Heart left ventricle (tissue), 16 donors: ENCODE measurements around the gene R3HDM2. TPM values are rescaled to one million over a fixed set of nuclear protein-coding genes. Genes with fewer than 3 reads are reported as not detected.

Experiments used
- ATAC-seq, 4 donors: fragments of 200-7000 bp; cut with Tn5 transposase; one replicate each; pipeline ENCODE4 v1.9.1; 2020 to 2022; ENCODE audit warnings: moderate library complexity in 4 of 4, mild to moderate bottlenecking in 3 of 4, moderate number of reproducible peaks in 1 of 4
- DNase-seq, 5 donors: peaks; one replicate each; pipeline ENCODE4 v3.0.0-alpha.2; 2020
- H3K27ac ChIP-seq, 12 donors: fragments of 200-600 bp; sonication (generic) in 4 of 12; one replicate each; pipeline versions ENCODE4 v1.5.0 to v1.8.0; 2016 to 2022; ENCODE audit warnings: mild to moderate bottlenecking in 2 of 12
- H3K27me3 ChIP-seq, 9 donors: fragments of 200-600 bp; sonication (generic) in 2 of 9; one replicate each; pipeline versions ENCODE4 v1.5.1 to v1.8.0; 2016 to 2022; ENCODE audit warnings: mild to moderate bottlenecking in 3 of 9
- H3K36me3 ChIP-seq, 9 donors: fragments of 200-600 bp; sonication (generic) in 2 of 9; one replicate each; pipeline versions ENCODE4 v1.5.0 to v1.8.0; 2018 to 2022; ENCODE audit warnings: mild to moderate bottlenecking in 2 of 9
- H3K4me1 ChIP-seq, 12 donors: fragments of 200-600 bp; sonication (generic) in 4 of 12; one replicate each; pipeline versions ENCODE4 v1.5.0 to v1.8.0; 2016 to 2022; ENCODE audit warnings: mild to moderate bottlenecking in 3 of 12
- H3K4me3 ChIP-seq, 12 donors: fragments of 200-600 bp; sonication (generic) in 4 of 12; one replicate each; pipeline versions ENCODE4 v1.5.0 to v1.8.0; 2017 to 2022; ENCODE audit warnings: mild to moderate bottlenecking in 9 of 12, moderate library complexity in 4 of 12
- H3K9me3 ChIP-seq, 12 donors: fragments of 200-600 bp; sonication (generic) in 4 of 12; one replicate each; pipeline versions ENCODE4 v1.5.0 to v1.8.0; 2016 to 2022; ENCODE audit warnings: mild to moderate bottlenecking in 1 of 12
- POLR2A ChIP-seq, 2 donors: fragments of 450-650 bp; IDR thresholded peaks; one replicate each; pipeline ENCODE4 v1.6.1; 2017; ENCODE audit warnings: antibody characterized with exemption in 2 of 2, mild to moderate bottlenecking in 2 of 2, moderate library complexity in 2 of 2
- WGBS, 4 donors: extraction: QIAGEN DNeasy Blood & Tissue Kit in 2 of 4; methylation state at CpG; one replicate each; pipeline versions ENCODE4 v1.1.5 to v1.1.7; 2013 to 2018; 5-methylcytosine and 5-hydroxymethylcytosine counted together
- intact Hi-C, 10 donors: fragments of 100-400 bp; cut with DNase I; formaldehyde crosslinking; loops; one replicate each; pipeline versions ENCODE4 v1.11.1 to v1.14.2; 2022
- polyA plus RNA-seq, 2 donors: library from polyadenylated mRNA; stranded (reverse); fragments of 200-250 nt; gene quantifications; one replicate each; pipeline ENCODE4 v1.2.3, GENCODE V29; 2013
- total RNA-seq, 9 donors: library from RNA; depleted of rRNA in 2 of 9; stranded (reverse); fragments of >200 nt in 2 of 9; fragmentation: NEBNext Ultra II Directional in 3 of 9; extraction: Animal tissue kit (Norgen Biotek cat#: 25700) in 3 of 9; gene quantifications; one replicate each; pipeline versions ENCODE4 v1.1.0 to v1.2.4, GENCODE V29; 2016 to 2023
- TF ChIP-seq, protein P1 (sequence below), 12 donors: fragments of 200-600 bp; sonication (generic) in 4 of 12; IDR thresholded peaks; one replicate each; pipeline versions ENCODE4 v1.5.0 to v1.8.0; 2018 to 2022; ENCODE audit warnings: antibody characterized with exemption in 12 of 12, mild to moderate bottlenecking in 5 of 12
- donor health status: ischemic (EF 13 %, LVEDD 7.1; RV severe dilation, severe dysfunction).
- donor health status: healthy with polysubstance abuse.
- donor health status: DM: no; HTN: yes; CAD: no.
- donor health status: DM: no; HTN: no; CAD: no.
- donor health status: ischemic (EF 25% LVEDD 6.9; RV normal size, moderate dysfunction).
- donor health status: ischemic (EF 25% LVEDD 5.7; RV mildly dilated, moderate dysfunction).
- donor health status: healthy.
- donor health status: DM: yes; HTN: yes; CAD: no.
- donor health status: ischemic (EF 35%, LVEDD 5.7; RV mildly dilated, moderate dysfunction).
- donor health status: nonischemic (EF 11% LVEDD 7.7; RV severe dilation, severe dysfunction).
- donor health status: DM: yes; HTN: yes; CAD: no.
- donor health status: PGD.
- donor health status: ischemic (EF 29% LVEDD 5.4; RV normal size, mild dysfunction).
- donor health status: nonischemic (EF 23%, LVEDD 6.1; RV moderate dilation, normal function).

The R3HDM2 gene
- total and polyA plus RNA-seq, 11 donors: 12.7 to 102 (median 59.8) TPM

DNA sequence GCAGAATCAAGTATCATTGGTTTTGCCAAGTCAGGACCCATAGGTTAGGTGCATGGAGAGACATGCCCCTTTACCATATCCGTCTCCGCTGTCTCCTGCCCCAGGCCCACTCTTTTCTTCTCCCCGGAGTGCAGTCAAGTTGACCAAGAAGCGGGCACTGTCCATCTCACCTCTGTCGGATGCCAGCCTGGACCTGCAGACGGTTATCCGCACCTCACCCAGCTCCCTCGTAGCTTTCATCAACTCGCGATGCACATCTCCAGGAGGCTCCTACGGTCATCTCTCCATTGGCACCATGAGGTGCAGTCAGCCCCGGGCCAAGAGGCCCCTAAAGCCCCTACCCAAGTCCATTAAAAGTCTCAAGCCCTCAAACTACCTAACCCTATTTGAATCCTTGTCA is 33.7 kb upstream of the R3HDM2 start:
- no peak for DNase-seq
- H3K27ac ChIP-seq: no peak overlapping the region
- intact Hi-C loops: loop anchor here in 2 of 10 donors (10.0 kb wide), 1 partner anchor 160 kb away; no protein-coding TSS in a partner anchor
- no peak for ATAC-seq
- TF ChIP-seq, protein P1, sequence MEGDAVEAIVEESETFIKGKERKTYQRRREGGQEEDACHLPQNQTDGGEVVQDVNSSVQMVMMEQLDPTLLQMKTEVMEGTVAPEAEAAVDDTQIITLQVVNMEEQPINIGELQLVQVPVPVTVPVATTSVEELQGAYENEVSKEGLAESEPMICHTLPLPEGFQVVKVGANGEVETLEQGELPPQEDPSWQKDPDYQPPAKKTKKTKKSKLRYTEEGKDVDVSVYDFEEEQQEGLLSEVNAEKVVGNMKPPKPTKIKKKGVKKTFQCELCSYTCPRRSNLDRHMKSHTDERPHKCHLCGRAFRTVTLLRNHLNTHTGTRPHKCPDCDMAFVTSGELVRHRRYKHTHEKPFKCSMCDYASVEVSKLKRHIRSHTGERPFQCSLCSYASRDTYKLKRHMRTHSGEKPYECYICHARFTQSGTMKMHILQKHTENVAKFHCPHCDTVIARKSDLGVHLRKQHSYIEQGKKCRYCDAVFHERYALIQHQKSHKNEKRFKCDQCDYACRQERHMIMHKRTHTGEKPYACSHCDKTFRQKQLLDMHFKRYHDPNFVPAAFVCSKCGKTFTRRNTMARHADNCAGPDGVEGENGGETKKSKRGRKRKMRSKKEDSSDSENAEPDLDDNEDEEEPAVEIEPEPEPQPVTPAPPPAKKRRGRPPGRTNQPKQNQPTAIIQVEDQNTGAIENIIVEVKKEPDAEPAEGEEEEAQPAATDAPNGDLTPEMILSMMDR (IDR thresholded peaks at IDR 0.05): no peak
- no peak for TF ChIP-seq POLR2A (IDR thresholded peaks at IDR 0.05)
- H3K4me3 ChIP-seq: no peak overlapping the region
- no peaks in the 10 kb centered on the region for H3K9me3 ChIP-seq
- peaks cover 0 to 14% (median 0%) of the 10 kb centered on the region in 9 donors for H3K36me3 ChIP-seq
- H3K4me1 ChIP-seq: peaks cover 0 to 34% (median 19%) of the 10 kb centered on the region in 12 donors
- 93 to 96% (median 94%) methylated on average over 12 of the region's 12 CpGs for WGBS, 4 donors
- H3K27me3 ChIP-seq: peaks cover 0 to 12% (median 0%) of the 10 kb centered on the region in 9 donors

DNA sequence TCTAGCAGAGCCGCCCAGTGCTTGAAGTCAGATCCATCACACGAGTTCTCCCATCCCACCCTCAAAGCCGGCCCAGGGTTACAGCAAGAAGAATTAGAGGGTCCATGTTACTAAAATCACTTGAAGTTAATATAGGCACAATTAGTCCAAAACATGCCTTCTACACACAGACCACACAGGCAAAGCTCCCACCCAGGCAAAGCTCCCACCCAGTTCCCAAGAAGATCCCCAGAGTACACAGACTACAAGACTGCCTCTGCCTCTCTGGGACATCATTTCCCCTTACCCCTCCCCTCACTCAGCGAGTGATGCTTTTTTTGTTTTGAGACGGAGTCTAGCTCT is 32.0 kb upstream of the R3HDM2 start:
- 24 to 28% (median 27%) methylated on average over 5 of the region's 5 CpGs for WGBS, 4 donors
- Histone ChIP-seq H3K4me1 (peaks cover 0 to 41% (median 21%) of the 10 kb centered on the region in 12 donors), H3K4me3 (peak overlapping the region in 6 of 12 donors; percentile 67 to 82 (median 70)), H3K27me3 (peaks cover 0 to 9% (median 0%) of the 10 kb centered on the region in 9 donors), H3K36me3 (no peaks in the 10 kb centered on the region), H3K27ac (peak overlapping the region in 3 of 12 donors; percentile 72 to 86 (median 78)), H3K9me3 (no peaks in the 10 kb centered on the region)
- intact Hi-C loops: loop anchor here in 3 of 10 donors (1.0 to 10.0 kb wide), 3 partner anchors 57 to 250 kb away; partner anchors contain the start of gene DDIT3 (in 1 of the 3)
- ATAC-seq (no peak), DNase-seq (no peak)
- TF ChIP-seq, protein P1 (IDR thresholded peaks at IDR 0.05): peak in 2 of 12 donors; percentile 4 to 17
- no peak for TF ChIP-seq POLR2A (IDR thresholded peaks at IDR 0.05)

DNA sequence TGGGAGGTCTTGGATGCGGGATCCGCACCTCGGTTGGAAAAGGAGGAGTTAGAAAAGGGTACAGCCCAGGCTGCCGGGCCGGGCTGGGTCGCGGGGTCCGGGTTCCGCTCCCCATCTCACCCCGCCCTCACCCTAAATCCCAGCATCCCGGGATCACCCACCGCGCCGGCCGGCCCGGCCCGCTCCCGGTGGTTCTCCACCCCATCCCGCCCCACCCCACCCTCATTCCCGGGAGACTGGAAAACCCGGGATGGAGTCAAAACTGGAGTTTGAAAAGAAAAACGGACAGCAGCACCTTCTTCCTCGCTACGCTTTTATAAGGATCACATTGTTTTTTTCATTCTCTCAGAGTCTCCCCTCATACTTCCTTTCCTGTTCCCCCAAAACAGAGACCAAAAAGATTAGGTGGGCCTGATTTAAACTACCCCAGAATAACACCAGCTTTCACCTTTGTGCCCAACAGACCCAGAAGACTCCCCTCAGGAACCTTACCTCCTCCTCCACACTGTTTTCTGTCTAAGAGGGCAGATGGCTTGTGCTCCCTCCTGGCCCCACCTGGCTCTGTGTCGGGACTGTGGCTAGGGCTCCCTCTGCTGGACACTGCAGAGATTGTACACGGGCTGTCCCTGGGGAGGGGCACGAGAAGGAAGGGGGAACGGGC is 31.5 kb upstream of the R3HDM2 start:
- H3K9me3 ChIP-seq: no peaks in the 10 kb centered on the region
- ATAC-seq (peak; percentile 68 to 77 (median 74)), DNase-seq (peak; percentile 85 to 91 (median 85))
- no peaks in the 10 kb centered on the region for H3K36me3 ChIP-seq
- intact Hi-C loops: loop anchor here in 3 of 10 donors (1.0 to 10.0 kb wide), 3 partner anchors 58 to 249 kb away; partner anchors contain the start of gene DDIT3 (in 1 of the 3)
- peaks cover 0 to 41% (median 21%) of the 10 kb centered on the region in 12 donors for H3K4me1 ChIP-seq
- TF ChIP-seq, protein P1 (IDR thresholded peaks at IDR 0.05): peak; percentile 89 to 99 (median 94)
- TF ChIP-seq POLR2A (IDR thresholded peaks at IDR 0.05): peak in 1 of 2 donors; percentile 22
- 0 to 1% (median 0%) methylated on average over 25 to 28 of the region's 28 CpGs for WGBS, 4 donors
- H3K4me3 ChIP-seq: peak overlapping the region; percentile 53 to 82 (median 68)
- peak overlapping the region; percentile 37 to 86 (median 72) for H3K27ac ChIP-seq
- H3K27me3 ChIP-seq: peaks cover 0 to 9% (median 0%) of the 10 kb centered on the region in 9 donors

DNA sequence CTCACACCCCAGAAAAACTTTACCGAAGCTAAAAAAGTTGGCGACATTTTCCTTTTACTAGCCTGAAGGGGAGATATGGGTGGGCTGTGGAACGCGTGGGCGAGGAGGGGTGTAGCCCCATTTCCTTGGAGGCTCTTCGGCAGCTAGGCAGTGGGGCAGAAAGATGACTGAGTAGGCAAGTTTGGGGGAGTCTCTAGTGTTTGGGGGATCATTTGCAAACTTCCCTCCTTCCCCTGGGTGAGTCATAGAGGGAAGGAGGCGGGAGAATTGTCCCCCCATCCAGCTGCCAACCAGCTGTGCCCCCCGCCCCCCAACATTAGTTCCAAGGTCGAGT is 31.0 kb upstream of the R3HDM2 start:
- 0 to 1% (median 0%) methylated on average over 6 to 9 of the region's 9 CpGs for WGBS, 4 donors
- TF ChIP-seq POLR2A (IDR thresholded peaks at IDR 0.05): no peak
- TF ChIP-seq, protein P1 (IDR thresholded peaks at IDR 0.05): no peak
- Histone ChIP-seq H3K27ac (peak overlapping the region in 11 of 12 donors; percentile 0 to 86 (median 72)), H3K27me3 (peaks cover 0 to 9% (median 0%) of the 10 kb centered on the region in 9 donors), H3K4me3 (peak overlapping the region; percentile 53 to 82 (median 68)), H3K9me3 (no peaks in the 10 kb centered on the region), H3K36me3 (no peaks in the 10 kb centered on the region), H3K4me1 (peaks cover 0 to 41% (median 21%) of the 10 kb centered on the region in 12 donors)
- peak in 1 of 5 donors; percentile 11 for DNase-seq
- no peak for ATAC-seq
- intact Hi-C loops: loop anchor here in 3 of 10 donors (1.0 to 10.0 kb wide), 3 partner anchors 58 to 249 kb away; partner anchors contain the start of gene DDIT3 (in 1 of the 3)
